Activated CD8-positive, alpha-beta memory T cell treated with anti-CD3 and anti-CD28 coated beads, Interleukin-2, amount 50 U/mL, for 1 hour (primary cell): ENCODE results near the gene STC2.
"Not testable (repeated sequence)": the region's sequence is repeated elsewhere in the genome, so short reads cannot be mapped to it uniquely, and the experiment has no call there.

ENCODE experiments used
- DNase-seq: peaks from one replicate; pipeline ENCODE4 v3.0.0-alpha.2; 2020; ENCODE audit errors: extremely low read depth

STC2 gene

DNA sequence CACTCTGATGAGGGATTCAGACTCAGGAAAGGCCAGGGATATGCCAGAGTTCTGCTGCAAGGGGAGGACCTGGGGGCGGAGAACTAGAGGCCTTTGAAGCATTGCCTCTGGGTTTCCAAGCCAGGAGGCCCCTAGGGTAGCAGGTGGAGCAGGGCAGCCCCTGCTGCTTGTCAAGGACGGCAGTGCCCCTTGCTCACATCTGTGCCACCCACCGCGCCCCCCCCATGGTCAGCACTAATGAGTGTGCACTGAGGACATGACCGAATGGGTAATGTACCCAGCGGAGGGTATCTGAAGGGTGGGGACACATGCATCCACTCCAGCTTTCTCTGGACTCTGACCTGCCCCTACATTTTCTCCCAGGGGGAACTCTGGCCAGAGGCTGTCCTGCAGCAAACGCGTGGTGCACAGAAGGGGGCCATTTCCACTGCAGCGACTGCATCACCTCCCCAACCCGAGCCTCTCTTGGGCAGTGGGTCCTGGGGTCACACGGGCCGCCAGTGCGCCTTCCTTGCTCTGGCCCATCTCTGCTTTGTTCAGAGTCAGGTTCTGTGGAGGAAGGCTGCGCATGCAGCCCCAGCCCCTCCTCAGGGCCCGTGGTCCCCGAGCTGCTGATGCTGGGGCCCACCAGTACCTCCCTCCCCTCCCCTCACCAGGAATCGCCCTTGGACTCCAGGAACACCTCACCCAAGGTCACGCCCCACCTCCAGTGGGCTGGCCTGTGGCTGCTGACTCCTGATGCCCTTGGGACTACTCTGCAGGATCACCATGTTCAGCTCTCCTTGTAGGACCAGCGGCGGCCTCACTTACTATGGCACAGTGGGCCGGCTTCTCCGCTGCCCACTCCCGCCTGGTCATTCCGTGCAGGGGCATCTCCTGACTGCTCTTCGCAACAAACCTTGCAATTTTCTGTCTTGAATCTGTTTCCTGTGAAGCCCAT is 31.2 kb downstream of the STC2 start:
- no peak for DNase-seq

DNA sequence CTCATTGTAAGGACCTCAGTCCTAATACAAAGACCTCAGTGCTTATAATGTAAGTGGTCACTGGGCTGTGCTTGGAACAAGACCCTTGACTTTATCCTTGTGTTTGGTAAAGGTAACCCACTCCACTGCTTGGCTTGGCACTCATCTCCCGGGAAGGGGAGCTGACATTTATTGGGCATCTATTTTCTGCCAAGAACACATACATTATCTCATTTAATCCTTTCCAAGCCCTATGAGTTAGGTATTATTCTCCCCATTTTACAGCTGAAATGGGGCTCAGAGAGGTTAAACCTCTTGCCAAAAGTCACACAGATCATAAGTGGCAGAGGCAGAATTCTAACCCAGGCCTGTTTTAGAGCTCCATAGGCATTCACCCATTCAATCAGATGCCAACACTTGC is 32.4 kb downstream of the STC2 start:
- no peak for DNase-seq

DNA sequence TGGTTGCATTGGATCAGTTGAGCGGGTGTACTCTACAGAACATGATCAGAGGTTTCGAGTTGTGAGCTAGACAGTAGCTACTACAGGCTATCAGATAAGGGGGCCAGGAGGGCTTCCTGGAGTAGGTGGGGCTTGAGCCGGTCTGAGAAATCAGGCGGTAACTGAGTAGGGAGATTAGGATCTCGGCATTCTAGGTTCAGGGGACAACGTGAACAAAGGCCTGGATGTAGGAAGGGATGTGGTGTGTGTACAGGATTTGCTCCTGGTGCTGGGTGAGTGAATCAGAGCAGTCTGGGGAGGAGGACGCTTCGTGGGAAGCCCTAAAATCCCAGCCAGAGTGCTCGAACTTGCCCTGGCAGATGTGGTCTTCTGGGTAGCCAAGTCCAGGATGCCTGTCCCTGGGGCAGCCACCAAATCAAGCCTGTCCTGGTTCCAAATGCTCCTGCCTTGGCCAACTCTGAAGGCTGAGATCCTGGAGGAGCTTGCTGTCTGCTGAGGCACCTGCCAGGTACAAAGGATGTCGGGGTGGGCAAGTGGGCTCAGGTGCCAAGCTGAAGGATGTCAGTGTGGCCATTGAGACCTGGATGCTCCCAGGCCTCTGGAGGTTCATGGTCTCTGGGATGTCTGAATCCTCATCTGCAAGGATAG is 33.4 kb downstream of the STC2 start:
- DNase-seq: no peak

DNA sequence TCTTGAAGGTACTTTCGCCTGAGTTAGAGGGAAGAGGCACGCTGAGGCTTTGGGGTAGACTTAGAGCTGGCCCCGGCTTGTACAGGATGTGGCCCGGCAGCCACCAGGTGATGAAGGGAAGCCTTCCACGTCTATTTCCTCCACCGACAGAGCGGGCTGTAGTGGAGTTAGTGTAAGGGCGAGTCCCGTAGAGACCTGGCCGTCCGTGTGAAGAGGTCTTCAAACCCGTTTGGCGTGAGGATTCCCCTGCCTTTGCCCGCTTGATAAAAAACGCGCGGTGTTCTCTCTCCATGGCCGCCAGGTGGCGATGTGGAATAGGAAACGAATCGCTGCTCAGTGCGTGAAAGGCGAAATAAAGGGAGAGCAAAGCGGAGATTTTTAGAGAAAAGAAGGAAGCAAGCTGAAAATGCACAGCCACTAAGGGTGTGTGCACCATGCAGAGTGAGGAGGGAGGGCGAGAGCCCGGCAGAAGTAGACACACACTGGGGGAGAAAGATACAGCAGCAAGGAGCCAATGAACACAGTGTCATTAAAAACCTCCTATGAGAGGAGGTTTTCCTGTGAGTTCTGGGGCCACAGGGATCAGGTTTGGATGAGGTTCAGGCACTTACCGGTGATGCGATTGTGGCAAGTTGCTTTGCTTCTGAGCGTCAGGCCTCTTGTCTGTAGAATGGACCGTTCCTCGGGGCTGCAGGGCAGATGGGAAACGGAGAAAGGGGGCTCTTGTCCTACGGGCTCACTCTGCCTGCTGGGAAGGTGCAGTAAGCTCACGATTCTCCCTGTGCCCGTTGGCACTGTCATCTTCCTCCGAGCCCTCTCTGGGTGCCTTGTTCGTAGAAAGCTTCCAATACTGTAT is 34.2 kb downstream of the STC2 start:
- DNase-seq: peak; percentile 17

DNA sequence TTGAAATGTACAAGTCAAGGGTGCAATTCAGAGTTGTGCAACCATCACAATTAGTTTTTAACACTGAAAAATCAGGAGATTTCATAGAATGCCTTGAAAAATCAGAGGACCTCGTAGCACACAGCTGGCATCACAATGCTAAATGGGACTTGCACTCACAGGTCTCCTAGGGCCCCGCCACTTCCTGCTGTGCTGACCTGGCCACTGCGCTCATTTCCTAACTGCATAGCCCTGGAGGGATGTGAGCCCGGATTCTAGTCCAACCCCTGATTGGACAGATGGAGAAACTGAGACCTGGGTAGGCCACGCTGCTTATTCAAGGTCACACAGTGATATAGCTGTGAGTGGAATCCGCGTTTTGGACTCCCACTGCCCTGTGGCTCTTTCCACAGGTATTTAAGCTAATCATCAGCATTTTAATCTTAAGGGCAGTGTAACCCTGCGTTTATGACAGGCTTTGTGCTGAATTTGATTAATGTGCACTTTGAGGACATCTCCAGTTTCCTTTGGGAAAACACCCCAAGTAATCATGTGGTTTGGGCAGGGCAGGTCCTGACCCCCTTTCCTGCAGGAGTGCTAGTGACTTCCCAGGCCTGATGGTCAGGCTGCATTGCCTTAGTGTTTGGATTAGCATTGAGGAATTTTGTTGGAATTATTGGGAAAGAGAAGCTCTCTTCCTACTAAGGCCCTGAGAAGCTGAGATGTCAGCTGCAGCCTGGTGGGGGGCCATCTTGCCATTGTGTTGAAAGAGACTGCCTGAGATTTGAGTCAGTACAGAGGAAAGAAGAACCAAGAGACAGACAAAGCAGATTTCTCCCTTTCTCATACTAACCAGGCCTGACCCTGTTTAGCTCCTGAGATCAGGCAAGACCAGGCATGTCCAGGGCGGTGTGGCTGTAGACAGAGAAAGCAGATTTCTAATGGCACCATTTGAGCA is 36.2 kb downstream of the STC2 start:
- no peak for DNase-seq

DNA sequence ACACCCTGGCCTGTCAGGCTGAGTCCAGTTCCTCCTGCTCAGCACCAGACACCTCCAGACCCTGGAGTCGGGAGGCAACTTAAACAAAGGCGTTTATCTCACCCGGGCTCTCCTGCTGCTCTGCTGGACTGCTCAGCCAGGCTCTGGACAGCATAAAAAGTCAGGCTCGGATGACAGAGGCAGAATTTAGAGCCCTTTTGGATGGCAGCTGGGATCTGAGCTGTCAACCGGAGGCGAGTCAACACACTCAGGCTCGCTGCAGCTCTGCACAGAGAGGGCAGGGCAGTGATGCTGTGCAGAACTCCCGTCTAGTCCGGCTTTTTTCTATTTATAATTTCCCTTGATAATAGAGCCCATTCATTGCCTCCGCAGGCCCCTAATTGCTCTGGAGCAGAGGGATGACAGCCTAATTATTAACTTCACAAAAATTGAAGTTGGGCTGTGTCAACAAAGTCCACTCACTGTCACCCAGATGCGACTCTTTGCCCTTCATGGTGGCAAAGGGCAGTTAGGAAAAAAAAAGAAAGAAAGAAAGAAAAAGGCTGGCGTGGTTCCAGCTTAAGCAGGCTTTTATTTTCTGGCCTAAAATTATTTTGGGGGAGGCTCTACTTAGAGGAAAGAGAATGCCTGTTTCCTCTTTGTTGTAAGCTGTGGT is 37.6 kb downstream of the STC2 start:
- DNase-seq: no peak

DNA sequence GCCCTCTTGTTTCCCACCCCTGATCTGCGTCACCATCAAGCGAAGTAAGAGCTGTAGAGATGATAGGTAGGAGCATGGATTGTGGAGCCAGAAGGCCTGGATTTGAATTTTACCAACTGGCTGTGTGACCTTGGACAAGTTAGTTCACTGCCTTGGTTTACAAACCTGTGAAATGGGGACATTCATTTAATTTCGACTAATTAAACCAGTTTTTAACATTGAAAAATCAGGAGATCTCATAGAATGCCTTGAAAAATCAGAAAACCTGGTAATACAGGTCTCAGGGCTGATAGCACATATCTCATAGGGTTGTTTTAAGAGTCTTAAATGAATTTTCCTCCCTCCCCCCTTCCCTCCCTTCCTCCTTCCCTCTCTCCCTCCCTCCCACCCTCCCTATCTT is 38.8 kb downstream of the STC2 start:
- DNase-seq: no peak

DNA sequence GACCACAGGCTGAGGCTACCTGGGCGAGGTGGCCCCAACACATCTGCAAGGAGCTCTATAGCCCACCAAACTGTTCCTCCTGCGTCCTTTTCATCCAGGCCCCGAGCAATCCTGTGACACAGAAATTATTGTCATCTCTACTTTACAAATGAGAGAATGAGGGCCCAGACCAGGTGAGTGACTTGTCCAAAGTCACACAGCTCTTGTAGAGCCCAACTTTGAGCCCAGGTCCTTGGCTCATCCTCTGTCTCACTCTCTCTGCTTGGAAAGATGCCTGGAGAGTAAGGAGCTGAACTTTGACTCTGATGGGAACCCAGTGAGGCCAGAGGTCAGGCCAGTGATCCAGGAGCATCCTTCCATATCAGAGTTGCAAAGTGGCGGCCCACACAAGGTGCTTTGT is 39.6 kb downstream of the STC2 start:
- no peak for DNase-seq

DNA sequence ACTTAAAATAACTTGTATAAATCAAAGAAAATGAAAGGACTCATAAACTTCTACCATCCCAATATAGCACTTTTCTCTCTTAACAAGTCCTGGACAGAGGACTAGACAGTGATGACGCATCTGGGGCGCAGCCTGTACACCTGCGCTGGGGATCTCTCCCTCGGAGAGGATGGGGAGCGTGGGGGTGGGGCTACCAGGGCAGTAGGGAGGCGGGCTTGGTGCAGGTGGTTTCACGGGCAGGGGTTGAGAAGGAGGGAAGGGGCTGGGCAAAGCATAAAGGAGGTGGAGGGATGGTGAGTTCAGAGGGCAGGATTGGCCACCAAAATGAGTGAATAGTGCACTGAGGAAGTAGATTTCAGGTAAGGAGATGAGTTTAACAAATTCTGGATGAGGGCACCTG is 41.1 kb downstream of the STC2 start:
- no peak for DNase-seq

DNA sequence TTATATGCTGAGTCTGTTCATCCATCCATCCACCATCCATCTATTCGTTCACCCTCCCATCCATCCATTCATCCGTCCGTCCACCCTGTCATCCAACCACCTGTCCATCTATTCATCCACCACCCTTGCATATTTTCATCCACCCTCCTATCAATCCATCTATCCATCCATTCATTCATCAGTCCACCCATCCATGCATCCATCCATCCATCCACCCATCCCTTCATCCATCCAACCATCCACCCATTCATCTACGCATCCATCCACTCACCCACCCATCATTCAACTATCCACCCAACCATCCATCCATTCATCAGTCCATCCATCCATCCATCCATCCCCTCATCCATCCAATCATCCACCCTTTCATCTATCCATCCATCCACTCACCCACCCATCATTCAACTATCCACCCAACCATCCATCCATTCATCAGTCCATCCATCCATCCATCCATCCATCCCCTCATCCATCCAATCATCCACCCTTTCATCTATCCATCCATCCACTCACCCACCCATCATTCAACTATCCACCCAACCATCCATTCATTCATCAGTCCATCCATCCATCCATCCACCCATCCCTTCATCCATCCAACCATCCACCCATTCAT is 43.8 kb downstream of the STC2 start:
- not testable (repeated sequence) for DNase-seq

DNA sequence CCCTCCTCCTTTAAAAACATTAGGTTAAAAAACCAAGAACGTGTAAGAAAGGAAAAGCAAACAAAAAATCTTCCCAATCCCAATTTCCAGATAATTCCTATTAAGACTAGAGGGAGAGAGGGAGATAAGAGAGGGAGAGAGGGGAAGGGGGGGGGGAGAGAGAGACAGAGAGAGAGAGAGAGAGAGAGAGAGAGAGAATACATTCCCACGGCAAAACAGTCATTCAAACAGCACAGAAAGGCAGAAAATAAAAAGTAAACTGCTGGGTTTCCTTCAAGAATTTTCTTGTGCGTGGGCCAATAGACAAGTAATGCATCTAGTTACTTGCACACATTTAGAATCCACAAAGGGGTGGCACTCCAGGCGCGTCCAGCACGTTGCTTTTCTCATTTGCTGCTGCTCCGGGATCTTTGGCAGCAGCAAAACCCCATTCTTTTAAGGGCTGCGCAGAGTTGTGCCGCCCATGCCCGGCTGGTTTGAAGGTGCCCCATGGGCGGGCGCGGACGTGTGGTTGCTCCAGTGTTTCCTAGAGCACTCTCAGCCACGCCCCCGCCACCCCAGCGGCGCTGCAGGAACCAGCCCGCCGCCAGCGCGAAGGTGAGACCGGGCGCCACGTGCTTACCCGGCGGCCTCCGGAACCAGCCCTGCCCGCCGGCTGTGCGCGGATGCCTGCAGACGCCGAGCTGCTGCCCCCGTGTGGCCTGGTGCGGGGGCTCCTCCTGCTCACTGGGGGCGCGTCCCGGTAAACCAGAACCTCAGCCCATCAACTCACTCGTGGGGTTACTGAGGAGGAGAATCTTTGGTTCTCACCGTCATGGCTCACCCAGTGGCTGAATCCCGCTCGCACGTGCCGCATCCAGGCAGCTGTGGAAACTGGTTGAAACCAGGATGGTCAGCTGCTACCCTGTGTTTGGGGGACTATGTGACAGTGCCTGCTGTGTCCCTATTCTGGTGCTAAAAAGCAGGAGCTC is 44.6 kb downstream of the STC2 start:
- DNase-seq: peak; percentile 23

DNA sequence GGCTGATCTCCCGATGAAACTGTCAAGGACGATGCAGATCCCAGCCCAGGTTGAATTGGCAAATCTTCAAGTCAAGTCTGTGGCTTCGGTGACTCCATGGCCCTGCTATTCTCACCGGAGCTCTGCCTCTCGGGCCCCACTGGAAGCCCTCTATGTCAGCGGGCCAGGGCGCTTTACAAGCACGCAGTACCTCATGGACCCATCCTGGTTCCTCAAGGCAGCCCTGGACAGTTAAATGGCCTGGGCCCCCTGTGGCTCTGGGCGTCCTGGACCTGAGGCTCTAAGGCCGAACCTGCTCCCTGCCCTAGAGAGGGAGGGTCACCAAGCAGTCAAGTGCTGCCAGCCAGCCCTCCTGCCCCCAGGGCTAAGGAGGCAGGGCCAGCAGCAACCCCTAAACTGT is 45.3 kb downstream of the STC2 start:
- no peak for DNase-seq

DNA sequence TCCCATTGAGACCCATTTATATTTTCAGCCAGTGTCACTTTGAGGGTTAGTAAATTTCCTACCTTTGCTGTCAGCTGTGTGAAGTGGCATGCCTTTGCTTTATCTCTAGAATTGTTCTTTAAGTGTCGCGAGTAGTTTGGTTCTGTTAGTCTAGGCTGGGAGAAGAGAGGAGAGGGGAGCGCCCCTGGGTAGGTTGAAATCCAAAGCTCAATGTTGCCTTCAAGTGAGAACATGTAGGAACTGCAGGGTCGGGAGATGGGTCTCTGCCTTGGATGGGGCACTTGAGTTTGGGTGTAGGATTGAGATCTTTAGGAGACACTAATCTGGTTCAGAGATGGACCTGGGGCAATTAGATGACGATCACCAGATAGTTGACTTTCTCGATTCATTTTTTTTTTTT is 46.3 kb downstream of the STC2 start:
- no peak for DNase-seq

DNA sequence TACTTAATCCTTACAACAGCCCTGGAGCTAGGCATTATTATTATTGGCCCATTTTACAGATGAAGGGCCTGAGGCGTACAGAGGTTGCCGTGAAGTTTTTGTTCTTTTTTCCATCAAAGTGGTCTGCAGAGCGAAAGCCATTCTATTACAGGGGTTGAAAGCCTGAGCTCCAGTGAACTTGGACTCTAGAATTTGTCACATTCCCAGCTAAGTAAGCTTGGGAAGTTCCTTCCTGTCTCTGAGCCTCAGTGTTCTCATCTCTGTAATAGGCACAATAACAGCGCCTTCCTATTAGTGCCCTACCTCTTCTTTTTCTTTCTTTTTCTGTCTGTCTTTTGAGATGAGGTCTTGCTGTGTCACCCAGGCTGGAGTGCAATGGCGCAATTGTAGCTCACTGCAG is 49.0 kb downstream of the STC2 start:
- DNase-seq: no peak

DNA sequence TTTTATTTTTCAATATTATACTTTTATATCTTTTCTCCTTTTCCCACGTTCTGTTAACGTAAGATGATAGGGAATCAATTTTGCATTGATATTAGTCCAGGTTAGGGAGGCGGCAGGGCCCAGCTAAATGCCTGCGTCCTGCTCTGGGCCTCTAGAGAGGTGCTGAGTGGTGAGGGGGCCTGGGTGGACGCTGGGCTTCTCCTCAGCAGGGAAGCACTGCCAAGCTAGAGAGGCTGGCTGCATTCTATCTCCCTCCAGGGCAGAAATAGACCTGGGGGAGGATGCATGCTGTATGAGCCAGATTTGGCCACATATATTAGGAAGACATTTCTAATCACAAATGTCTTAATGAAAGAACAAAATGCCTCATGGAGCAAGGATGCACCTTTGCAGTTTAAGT is 49.6 kb downstream of the STC2 start:
- no peak for DNase-seq

DNA sequence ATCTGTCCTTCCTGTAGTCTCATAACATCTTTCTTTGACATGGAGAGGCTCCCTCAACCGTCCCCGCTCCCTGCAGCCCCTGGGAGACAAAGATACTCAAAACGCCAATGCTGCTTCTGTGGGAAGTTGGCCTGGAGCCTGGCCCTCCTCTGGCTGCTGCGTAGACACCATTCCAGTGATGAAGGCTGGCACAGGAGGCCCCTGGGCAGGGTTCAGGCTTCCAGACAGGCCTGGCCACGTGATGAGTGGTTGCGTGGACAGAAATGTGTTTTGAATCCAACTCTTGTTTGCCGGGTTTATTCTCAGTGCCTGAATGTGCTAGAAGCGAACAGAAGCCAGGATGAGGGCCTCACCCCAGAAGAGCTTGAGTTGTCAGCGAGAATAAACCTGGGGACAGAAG is 50.0 kb downstream of the STC2 start:
- DNase-seq: no peak

DNA sequence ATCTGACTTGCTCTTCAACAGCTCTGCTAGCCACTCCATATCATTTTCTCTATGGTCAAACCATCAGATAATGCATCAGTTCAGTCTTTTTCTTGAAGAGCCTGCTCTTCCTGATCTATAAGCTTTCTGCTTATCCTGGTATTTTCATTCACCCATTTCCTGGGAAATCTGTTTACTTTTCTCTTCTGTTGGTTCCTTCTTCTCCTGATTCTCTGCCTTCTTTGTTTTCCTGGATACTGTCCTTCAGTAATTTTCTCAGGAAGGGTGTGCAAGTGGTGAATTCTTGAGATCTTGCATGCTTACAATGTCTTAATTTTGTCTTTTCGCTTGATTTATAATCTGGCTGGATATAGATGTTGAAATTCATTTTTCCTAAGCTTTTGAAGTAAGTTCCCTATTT is 53.4 kb downstream of the STC2 start:
- no peak for DNase-seq

DNA sequence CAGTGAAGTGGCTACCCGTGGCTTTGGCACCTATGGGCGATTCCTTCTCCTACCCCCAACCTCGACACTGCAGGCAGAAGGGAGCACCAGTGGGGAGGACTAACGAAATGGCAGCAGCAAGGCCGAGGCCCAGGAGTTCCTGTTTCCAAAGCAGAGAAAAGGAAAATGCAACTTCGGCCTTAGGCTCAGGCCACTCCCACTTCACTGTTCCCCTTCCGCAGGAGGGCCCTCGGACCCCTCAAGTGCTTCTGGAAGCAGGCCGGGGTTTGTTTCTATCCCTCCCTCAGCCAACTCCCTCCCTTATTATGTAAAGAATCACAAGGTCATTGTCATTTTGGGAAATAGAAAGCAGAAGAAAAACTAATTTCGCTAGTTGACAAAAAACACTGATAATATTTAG is 56.8 kb downstream of the STC2 start:
- DNase-seq: no peak

DNA sequence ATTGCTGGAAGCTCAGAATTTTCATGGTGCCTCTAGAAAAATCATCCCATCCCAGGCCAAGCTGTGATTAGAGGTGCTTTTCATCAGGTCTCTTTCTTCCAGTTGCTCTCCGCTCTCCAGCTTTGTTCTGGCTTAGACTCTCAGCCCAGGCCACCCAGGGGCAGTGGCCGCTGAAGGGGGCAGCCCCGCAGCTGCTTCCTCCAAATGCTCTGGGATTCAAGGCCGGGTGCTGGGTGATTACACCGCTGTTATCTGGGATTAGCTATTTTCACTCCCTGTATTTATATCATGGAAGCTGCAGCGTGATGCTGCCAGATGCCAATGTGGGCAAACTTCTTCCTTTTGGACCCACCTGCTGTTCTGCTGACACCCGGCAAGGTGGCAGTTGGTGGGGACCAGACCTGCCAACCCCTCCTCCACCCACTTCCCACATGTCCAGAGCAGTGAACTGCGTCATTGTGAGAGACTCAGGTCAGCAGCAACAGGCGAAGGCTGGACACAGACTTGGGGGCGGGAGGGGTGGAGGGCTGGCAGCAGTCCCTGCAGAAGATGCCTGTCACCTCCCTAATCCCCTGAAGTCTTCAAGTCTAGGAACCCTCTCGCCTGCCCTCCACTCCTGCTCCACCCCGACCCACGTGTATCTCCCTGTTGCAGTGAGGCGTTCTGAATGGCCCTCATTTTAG is 59.3 kb downstream of the STC2 start:
- no peak for DNase-seq
